ENCODE measurements around the gene UPK3BL1.
"Not testable (repeated sequence)": the region's sequence is repeated elsewhere in the genome, so short reads cannot be mapped to it uniquely, and the experiment has no call there.

The UPK3BL1 gene

GRCh38 chr7:102642691-102643090, at the start of gene UPK3BL1:
Gene UPK3BL1, minus strand, starts transcription at chr7:102642791. Its CDS starts 50 bp downstream, at chr7:102642741.
- not testable (repeated sequence) for DNase-seq (ENCODE audit: low read depth)

GRCh38 chr7:102690602-102691001, 48.0 kb upstream of the UPK3BL1 start:
- not testable (repeated sequence) for DNase-seq (ENCODE audit: low read depth)

GRCh38 chr7:102689436-102690282, 47.1 kb upstream of the UPK3BL1 start:
- DNase-seq (ENCODE audit: low read depth) = not testable (repeated sequence)

DNA sequence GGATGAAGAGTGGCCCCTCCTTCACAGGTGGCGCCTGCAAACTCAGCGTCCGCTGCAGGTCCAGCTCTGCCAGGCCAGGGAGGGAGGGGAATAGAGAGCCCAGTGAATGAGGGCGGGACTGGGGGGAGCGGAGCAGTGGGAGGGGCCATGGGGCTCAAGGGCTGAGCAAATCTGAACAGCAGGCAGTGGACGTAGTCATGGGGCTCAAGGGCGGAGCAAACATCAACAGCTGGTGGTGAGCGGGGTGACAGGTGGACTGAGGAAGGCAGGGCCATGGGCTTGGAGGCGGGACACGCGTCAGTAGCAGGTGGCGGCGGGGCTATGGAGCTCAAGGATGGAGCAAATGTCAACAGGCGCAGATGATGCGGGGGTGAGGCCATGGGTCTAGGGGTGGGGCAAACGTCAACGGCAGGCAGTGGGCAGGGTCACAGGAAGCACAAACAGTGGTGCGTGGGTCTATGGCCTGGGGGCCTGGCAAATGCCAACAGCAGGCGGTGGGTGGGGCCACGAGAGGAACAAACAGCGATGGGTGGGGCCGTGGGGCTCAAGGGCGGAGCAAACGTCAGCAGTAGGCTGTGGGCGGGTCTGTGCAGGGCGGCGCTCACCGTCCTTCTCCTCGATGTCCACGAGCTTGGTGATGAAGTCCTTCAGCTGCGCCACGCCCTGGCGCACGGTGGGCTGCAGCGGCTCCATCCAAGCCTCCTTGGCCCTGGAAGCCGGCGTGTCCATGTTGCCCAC, 45.9 kb upstream of the UPK3BL1 start:
- DNase-seq (ENCODE audit: low read depth) = not testable (repeated sequence)

- DNase-seq (ENCODE audit: low read depth) = not testable (repeated sequence)
Observed at GRCh38 chr7:102682560-102682959, 40.0 kb upstream of the UPK3BL1 start.

- not testable (repeated sequence) for DNase-seq (ENCODE audit: low read depth)
Observed at GRCh38 chr7:102680780-102681179, 38.2 kb upstream of the UPK3BL1 start.

DNA sequence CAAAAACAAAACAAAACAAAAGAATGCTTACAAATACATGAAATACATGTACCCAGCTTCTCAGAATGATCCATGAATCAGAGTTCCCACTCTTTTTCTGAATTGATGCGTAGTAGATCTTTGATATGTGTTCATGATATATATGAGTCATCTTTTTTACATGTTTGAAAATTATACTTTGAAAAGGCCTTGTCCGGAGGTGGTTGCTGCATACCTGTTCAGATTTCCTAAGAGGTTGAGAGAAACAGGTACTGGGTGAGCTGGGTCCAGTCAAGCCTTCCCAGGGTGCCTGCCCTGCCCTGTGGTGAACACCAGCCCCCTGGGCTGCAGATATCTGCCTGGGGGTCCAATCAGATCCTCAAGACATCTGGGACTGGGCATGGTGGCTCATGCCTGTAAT, 33.0 kb upstream of the UPK3BL1 start:
- not testable (repeated sequence) for DNase-seq (ENCODE audit: low read depth)

DNA sequence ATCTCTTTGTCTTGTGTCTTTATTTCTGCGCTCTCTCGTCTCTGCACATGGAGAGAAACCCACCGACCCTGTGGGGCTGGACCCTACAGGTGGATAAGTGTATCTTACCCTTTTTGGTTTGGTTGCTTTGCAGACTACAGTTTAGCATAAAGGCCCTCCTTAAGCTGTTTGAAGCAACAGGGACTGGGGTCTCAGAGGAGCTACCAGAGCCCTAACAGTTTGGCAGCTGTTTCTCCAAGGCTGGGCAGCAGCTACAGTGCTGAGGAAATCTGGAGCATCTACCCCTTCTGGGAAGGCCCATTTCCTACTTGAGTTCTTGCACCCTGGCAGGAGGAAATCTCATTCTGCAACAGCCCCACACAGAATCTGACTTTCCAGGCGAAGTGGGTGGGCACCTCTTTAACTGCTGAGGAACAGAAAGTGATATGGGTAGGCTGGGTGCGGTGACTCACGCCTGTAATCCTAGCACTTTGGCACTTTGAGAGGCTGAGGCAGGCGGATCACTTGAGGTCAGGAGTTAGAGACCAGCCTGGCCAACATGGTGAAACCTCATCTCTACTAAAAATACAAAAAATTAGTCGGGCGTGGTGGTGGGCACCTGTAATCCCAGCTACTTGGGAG, 31.0 kb upstream of the UPK3BL1 start:
- DNase-seq (ENCODE audit: low read depth) = not testable (repeated sequence)

- not testable (repeated sequence) for DNase-seq (ENCODE audit: low read depth)
Observed at GRCh38 chr7:102671956-102672307, 29.3 kb upstream of the UPK3BL1 start.

DNA sequence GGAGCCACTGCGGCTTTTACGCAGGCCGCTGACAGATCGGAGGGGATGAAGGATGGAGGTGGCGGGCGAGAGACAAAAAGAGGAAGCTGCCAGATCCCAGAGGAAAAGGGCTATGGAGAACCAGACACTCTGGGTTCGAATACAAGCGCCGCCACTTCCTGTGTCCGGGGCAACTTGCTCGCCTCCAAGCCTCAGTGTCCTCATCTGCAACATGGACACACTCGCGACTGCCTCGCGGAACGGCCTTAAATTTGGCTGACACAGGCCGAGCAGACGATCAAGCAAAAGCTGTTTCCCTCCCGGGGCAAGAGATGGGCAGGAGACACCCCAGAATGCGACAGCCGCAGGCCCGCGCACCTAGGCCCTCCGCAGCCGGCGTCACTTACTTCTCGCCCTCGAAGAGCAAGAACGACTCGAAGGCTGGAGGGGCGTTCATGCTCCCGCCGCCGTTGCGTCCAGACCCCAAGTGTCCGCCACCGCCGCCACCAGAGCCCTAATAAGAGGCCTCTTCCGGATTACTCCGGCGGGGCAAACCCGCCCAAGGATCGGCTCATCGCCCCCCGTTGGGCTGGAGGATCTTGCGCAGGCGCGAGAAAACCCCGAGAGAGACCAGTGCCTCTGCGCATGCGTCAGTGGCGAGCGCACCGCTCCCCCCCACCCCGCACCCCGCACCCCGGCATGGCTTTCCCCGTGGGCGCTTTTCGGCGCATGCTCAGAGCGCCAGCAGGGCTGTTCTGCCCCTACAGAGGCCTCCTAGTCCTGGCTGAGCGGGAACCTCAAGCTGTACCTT, 28.8 kb upstream of the UPK3BL1 start, which contains the start of gene POLR2J2:
POLR2J2 (minus strand) TSS at position 498 of the 790 bp plus-strand sequence; CDS start at position 436, 62 bp downstream.
- not testable (repeated sequence) for DNase-seq (ENCODE audit: low read depth)

DNA sequence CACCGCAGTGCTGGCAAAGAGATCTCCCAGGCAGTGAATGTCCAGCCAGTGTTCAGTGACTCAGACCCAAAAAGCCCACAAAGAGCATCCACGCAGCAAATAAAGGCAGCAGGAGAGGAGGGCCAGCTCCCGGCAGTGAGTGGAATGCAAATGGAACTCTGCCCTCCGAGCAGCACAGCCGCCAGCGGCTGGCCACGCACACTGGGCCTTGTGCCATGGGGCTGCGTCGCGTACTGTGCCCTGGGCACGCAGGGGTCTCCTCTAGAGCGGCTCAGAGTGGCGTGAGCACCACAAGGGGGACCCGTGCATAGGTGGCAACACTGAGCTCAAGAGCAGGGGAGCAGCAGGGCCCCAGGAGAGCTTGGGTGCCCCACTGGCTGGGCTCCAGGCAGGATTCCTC, 24.9 kb upstream of the UPK3BL1 start:
- DNase-seq (ENCODE audit: low read depth) = not testable (repeated sequence)

DNA sequence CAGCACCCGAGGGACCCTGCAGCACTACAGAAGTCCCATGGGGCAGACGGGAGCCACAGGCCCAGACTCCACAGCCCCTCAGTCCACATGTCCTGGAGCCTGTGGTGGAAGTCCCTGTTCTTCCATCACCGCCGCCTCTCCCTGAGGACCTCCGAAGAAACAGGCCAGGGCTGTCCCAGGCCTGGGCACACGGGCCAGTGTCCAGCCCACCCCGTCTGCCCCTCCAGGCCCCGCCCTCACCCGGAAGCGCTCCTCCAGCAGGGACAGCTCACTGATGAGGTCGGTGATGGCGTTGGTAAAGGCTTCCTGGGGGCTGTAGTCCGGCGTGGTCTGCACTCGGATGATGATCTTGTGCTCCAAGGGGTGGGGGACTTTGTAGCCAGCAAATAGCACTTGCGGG, 24.3 kb upstream of the UPK3BL1 start:
- not testable (repeated sequence) for DNase-seq (ENCODE audit: low read depth)

GRCh38 chr7:102664765-102665164, 22.2 kb upstream of the UPK3BL1 start:
- not testable (repeated sequence) for DNase-seq (ENCODE audit: low read depth)

DNA sequence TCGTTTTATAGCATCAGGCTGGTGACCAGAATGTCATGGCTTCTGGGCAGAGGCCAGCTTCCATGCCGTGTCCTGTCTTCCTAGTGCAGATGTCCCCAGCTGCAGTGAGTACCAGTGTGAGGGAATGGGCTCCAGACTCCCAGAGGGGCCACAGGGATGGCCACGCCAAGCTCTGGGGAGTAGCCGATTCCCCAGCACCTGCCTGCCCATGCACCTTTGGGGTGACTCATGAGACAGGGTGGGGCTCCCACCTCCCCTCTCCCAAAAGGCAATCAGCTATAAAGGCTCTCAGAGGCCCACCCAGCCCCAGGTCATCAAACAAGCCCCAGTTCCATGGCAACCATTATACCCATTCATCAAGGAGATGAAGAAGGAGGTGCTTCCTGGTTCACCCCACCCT, 7.3 kb upstream of the UPK3BL1 start, which contains the start of gene SPDYE2B:
SPDYE2B (plus strand) TSS at position 396 of the 400 bp plus-strand sequence. CDS start 2,030 bp downstream, outside the sequence.
- DNase-seq (ENCODE audit: low read depth) = not testable (repeated sequence)

- DNase-seq (ENCODE audit: low read depth) = not testable (repeated sequence)
Observed at GRCh38 chr7:102647813-102648212, 5.2 kb upstream of the UPK3BL1 start.

DNA sequence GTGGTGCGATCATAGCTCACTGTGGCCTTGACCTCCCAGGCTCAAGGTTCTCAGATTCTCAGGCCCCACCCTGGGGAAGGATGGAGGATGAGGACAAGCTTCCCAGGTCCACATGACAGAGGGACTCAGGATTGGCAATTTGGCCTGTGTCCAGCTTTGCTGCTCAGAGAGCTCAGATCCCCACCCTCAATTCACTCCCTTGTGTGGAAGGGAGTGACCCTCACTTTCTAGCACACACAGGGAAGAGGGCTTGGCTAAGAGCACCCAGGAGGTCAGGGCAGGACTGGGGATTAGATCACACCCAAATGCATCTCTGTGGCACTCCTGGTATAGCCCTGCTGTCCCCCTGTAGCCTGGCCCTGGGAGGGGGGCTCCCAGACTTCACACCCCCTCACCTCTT, 813 bp upstream of the UPK3BL1 start:
- not testable (repeated sequence) for DNase-seq (ENCODE audit: low read depth)

DNA sequence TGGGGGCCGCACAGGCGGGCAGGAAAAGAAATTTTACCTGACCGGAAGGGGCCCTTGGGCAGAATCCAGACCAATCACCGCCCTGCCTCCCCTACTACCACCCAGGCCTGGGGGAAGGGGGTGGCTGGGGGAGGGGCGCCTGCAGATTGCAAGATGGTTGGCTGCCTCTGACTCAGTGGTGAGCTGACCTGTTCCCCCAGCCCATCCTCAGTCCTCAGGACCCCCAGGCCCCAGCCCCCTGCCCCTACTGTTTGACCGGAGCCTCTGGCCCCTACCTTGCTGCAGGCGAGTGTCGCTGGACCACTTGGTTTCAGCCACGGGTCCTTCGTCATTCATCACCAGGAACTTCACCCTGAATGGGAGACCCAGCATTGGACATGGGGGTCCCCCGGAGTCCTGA, 3.7 kb downstream of the UPK3BL1 start:
- DNase-seq (ENCODE audit: low read depth) = not testable (repeated sequence)

GRCh38 chr7:102636956-102637355, 5.6 kb downstream of the UPK3BL1 start:
- not testable (repeated sequence) for DNase-seq (ENCODE audit: low read depth)

GRCh38 chr7:102635354-102635753, 7.2 kb downstream of the UPK3BL1 start:
- DNase-seq (ENCODE audit: low read depth) = not testable (repeated sequence)

DNA sequence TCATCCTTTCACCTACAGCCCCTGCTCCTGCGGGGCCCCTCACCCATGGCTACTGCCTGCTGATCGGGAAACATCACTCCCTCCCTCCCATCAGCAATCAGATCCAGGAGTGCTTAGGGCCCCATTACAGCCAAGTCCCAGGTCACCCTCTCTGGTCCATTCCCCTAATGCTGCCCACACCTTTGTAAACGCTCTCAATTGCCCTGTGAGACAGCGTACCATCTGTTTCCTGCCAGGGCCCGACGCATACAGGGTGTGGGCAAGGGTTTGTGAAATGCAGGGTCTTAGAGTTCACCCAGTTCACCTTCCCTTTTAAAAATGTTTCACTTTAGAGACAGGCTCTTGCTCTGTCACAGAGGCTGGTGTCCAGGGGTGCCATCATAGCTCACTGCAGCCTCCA, 8.3 kb downstream of the UPK3BL1 start:
- not testable (repeated sequence) for DNase-seq (ENCODE audit: low read depth)

GRCh38 chr7:102630622-102631021, 12.0 kb downstream of the UPK3BL1 start:
- DNase-seq (ENCODE audit: low read depth) = not testable (repeated sequence)
